Endothelial cell of umbilical vein (primary cell): ENCODE measurements around the gene CHD5.

ENCODE experiments used
- CTCF ChIP-seq, 2 donors: IDR thresholded peaks; 1 replicate in 1 of 2; 2 replicates in 1 of 2; pipeline ENCODE4 v1.5.1; 2011; ENCODE audit warnings: low read length in 2 of 2, mild to moderate bottlenecking in 2 of 2, moderate library complexity in 2 of 2, control low read depth in 1 of 2, inconsistent platforms in 1 of 2, low read depth in 1 of 2; ENCODE audit not compliant: insufficient read depth in 1 of 2; ENCODE audit errors: extremely low read depth in 1 of 2
- MYC ChIP-seq: IDR thresholded peaks from one replicate; pipeline ENCODE4 v1.6.1; 2011; ENCODE audit warnings: mild to moderate bottlenecking, low read depth, low read length

- TF ChIP-seq CTCF (IDR thresholded peaks at IDR 0.05; ENCODE audit: extremely low read depth in 1 of 2, insufficient read depth in 1 of 2, low read depth in 1 of 2, low read length in 2 of 2) (peak in 1 of 2 donors; percentile 57), MYC (no peak)
These were observed 97.6 kb downstream of the CHD5 start for GRCh38 chr1:6082430-6082971.
